ENCODE measurements around the gene FHL3. TPM values are rescaled to one million over a fixed set of nuclear protein-coding genes. Genes with fewer than 3 reads are reported as not detected.

The FHL3 gene
- total and polyA plus RNA-seq, 11 donors, result 4.6 to 27.0 (median 11.8) TPM

- Histone ChIP-seq H3K4me3 (peak overlapping the region in 5 of 12 donors; percentile 13 to 38 (median 31)), H3K36me3 (peaks cover 0 to 23% (median 17%) of the 10 kb centered on the region in 9 donors), H3K4me1 (peaks cover 14 to 93% (median 72%) of the 10 kb centered on the region in 12 donors), H3K27me3 (peaks cover 0 to 3% (median 0%) of the 10 kb centered on the region in 9 donors), H3K9me3 (no peaks in the 10 kb centered on the region), H3K27ac (peak overlapping the region; percentile 64 to 97 (median 92))
- intact Hi-C loops (cut with DNase I), result loop anchor here in 1 of 10 donors (10.0 kb wide), 1 partner anchor 836 kb away; no protein-coding TSS in a partner anchor
- DNase-seq (peak in 1 of 5 donors; percentile 54), ATAC-seq (no peak)
- TF ChIP-seq, protein P1, sequence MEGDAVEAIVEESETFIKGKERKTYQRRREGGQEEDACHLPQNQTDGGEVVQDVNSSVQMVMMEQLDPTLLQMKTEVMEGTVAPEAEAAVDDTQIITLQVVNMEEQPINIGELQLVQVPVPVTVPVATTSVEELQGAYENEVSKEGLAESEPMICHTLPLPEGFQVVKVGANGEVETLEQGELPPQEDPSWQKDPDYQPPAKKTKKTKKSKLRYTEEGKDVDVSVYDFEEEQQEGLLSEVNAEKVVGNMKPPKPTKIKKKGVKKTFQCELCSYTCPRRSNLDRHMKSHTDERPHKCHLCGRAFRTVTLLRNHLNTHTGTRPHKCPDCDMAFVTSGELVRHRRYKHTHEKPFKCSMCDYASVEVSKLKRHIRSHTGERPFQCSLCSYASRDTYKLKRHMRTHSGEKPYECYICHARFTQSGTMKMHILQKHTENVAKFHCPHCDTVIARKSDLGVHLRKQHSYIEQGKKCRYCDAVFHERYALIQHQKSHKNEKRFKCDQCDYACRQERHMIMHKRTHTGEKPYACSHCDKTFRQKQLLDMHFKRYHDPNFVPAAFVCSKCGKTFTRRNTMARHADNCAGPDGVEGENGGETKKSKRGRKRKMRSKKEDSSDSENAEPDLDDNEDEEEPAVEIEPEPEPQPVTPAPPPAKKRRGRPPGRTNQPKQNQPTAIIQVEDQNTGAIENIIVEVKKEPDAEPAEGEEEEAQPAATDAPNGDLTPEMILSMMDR (IDR thresholded peaks at IDR 0.05), result no peak
- TF ChIP-seq POLR2A (IDR thresholded peaks at IDR 0.05), result no peak
- 60 to 82% (median 66%) methylated on average over 12 to 16 of the region's 16 CpGs for WGBS, 4 donors
These were observed 6.3 kb downstream of the FHL3 start for GRCh38 chr1:37998913-37999429.

DNA sequence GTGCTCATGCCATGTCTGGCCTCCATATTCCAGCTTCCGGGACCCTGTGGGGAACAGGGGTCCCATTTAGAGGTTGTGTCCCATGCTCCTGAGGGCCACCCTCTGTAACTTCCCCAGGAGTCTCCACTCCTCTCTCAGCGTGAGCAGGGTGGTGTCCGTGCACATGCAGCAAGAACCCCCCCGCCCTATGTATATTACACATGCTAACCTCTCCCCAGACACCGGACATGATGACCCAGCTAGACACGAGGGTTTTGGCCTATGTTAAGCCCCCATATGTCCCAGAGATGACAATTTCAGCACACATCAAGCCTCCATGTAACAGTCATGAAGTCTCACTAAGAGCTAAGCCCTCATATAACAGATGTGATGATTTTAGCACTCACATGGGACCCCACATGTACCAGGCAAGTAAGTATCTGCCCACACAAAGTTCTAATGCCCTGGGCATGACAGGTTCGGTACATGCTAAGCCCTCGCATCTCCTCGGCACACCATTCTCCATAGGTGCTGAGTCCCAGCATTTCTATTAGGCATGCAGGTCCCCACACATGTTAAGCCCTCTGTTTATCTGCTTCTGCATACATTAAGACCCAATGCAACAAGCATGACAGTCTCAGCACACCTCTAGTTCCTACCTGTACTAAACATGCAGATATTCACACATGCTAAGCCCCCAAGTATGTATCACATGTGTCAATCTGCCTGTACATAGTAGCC is 7.1 kb downstream of the FHL3 start:
- peak in 1 of 5 donors; percentile 39 for DNase-seq
- H3K4me3 ChIP-seq, result peak overlapping the region in 1 of 12 donors; percentile 11
- H3K4me1 ChIP-seq, result peaks cover 14 to 86% (median 66%) of the 10 kb centered on the region in 12 donors
- WGBS, 4 donors, result 82 to 89% (median 87%) methylated on average over 9 of the region's 9 CpGs
- intact Hi-C loops (cut with DNase I), result loop anchor here in 1 of 10 donors (10.0 kb wide), 1 partner anchor 837 kb away; no protein-coding TSS in a partner anchor
- peaks cover 0 to 23% (median 17%) of the 10 kb centered on the region in 9 donors for H3K36me3 ChIP-seq
- TF ChIP-seq, protein P1 (IDR thresholded peaks at IDR 0.05), result no peak
- TF ChIP-seq POLR2A (IDR thresholded peaks at IDR 0.05), result no peak
- H3K9me3 ChIP-seq, result no peaks in the 10 kb centered on the region
- ATAC-seq, result no peak
- peak overlapping the region in 11 of 12 donors; percentile 64 to 97 (median 94) for H3K27ac ChIP-seq
- H3K27me3 ChIP-seq, result peaks cover 0 to 3% (median 0%) of the 10 kb centered on the region in 9 donors

DNA sequence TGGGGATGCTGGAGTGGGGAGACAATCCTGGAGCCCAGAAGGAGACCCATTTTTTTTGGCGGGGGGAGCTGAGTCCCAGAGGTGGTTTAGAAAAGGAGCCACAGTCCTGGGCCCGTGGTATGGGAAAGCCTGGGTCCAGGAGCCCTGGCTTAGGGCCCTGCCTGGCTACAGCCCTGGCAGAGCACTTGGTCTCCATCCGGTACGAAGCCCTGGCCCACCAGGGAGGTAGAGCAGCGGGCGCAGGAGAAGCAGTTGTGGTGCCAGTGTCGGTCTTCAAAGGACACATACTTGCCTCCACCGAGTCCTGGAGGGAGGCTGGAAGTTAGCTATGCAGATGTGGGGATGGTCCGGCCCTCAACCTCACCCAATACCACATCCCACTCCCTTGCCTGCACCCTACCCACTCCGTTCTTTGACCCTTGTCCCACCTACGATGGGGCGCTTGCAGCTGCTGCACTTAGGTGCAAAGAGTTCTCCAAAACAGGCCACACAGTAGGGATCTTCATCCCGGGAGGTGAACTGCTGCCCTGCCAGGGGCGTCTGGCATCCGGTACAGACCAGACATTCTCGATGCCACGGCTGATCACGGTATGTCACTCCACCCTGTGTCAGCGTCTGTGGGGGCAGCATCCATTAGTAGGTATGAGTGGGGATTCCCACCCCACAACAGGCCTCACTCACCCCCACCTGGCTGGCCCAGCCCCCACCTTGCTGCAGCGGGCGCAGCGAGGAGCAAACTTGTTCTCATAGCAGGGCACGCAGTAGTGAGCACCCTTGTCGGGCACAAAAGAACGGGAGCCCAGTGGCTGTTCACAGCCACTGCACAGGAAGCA is 7.8 kb downstream of the FHL3 start:
- DNase-seq, result peak in 1 of 5 donors; percentile 44
- intact Hi-C loops (cut with DNase I), result loop anchor here in 1 of 10 donors (10.0 kb wide), 1 partner anchor 837 kb away; no protein-coding TSS in a partner anchor
- TF ChIP-seq, protein P1 (IDR thresholded peaks at IDR 0.05), result no peak
- TF ChIP-seq POLR2A (IDR thresholded peaks at IDR 0.05), result no peak
- Histone ChIP-seq H3K9me3 (no peaks in the 10 kb centered on the region), H3K4me3 (no peak overlapping the region), H3K36me3 (peaks cover 0 to 23% (median 17%) of the 10 kb centered on the region in 9 donors), H3K27ac (peak overlapping the region in 11 of 12 donors; percentile 24 to 97 (median 85)), H3K4me1 (peaks cover 14 to 78% (median 60%) of the 10 kb centered on the region in 12 donors), H3K27me3 (peaks cover 0 to 3% (median 0%) of the 10 kb centered on the region in 9 donors)
- WGBS, 4 donors, result 89 to 93% (median 91%) methylated on average over 25 of the region's 25 CpGs
- no peak for ATAC-seq

Data from heart left ventricle (tissue), 16 donors.